B cell (primary cell): Measurements from ENCODE around the gene LDB3. TPM values are rescaled to one million over a fixed set of nuclear protein-coding genes. Genes with fewer than 3 reads are reported as not detected.

Source experiments
- ATAC-seq: fragments of 200-7000 bp; cut with Tn5 transposase; one replicate; pipeline ENCODE4 v1.10.0; 2021; ENCODE audit warnings: low read depth, mild to moderate bottlenecking, moderate number of reproducible peaks, moderate library complexity
- CTCF ChIA-PET: fragments of 350-600 bp; sonication (Branson Sonifier 250); formaldehyde crosslinking; loops from one replicate; lab custom pipeline; 2021; ENCODE audit warnings: antibody characterized with exemption, inconsistent platforms; lab: Charles Lee
- POLR2A ChIA-PET: fragments of 350-600 bp; sonication (Branson Sonifier 250); formaldehyde crosslinking; loops from one replicate; lab custom pipeline; 2021; ENCODE audit warnings: antibody characterized with exemption; lab: Charles Lee
- DNase-seq: peaks from one replicate; pipeline ENCODE4 v3.0.0; 2013
- H2AFZ ChIP-seq: 2 replicates; pipeline ENCODE4 v1.6.1; 2012; ENCODE audit warnings: mild to moderate bottlenecking, low read depth, low read length; ENCODE audit not compliant: insufficient read depth, poor library complexity, severe bottlenecking
- H3K27ac ChIP-seq, 2 donors: 1 replicate in 1 of 2; 2 replicates in 1 of 2; pipeline ENCODE4 v1.5.1; 2012 to 2013; ENCODE audit warnings: low read length in 2 of 2, mild to moderate bottlenecking in 2 of 2, moderate library complexity in 1 of 2
- H3K27me3 ChIP-seq, 4 experiments: fragments of 200-600 bp in 1 of 4; sonication (generic) in 1 of 4; replicated peaks in 1 of 4; 1 replicate in 2 of 4; 2 replicates in 2 of 4; pipeline versions ENCODE4 v1.6.1 to v1.7.0; 2013 to 2016; ENCODE audit warnings: low read length in 3 of 4, mild to moderate bottlenecking in 2 of 4, mixed read lengths in 1 of 4, moderate library complexity in 1 of 4; ENCODE audit not compliant: insufficient read depth in 4 of 4, control insufficient read depth in 3 of 4; ENCODE audit errors: control extremely low read depth in 1 of 4
- H3K36me3 ChIP-seq, 2 experiments: replicated peaks in 1 of 2; 1 replicate in 1 of 2; 2 replicates in 1 of 2; pipeline versions ENCODE4 v1.6.1 to v1.7.1; 2013; ENCODE audit warnings: low read length in 1 of 2; ENCODE audit not compliant: insufficient read depth in 2 of 2, control insufficient read depth in 1 of 2; ENCODE audit errors: control extremely low read depth in 1 of 2, extremely low read depth in 1 of 2
- H3K4me1 ChIP-seq, 2 donors: fragments of 200-600 bp in 1 of 2; sonication (generic) in 1 of 2; 1 replicate in 1 of 2; 2 replicates in 1 of 2; pipeline versions ENCODE4 v1.5.1 to v1.6.1; 2013 to 2017; ENCODE audit warnings: low read length in 2 of 2; ENCODE audit not compliant: control insufficient read depth in 2 of 2, insufficient read depth in 2 of 2
- H3K4me2 ChIP-seq: replicated peaks from 2 replicates; pipeline ENCODE3; 2012; ENCODE audit warnings: mild to moderate bottlenecking, low read depth, low read length; ENCODE audit not compliant: poor library complexity, severe bottlenecking
- H3K4me3 ChIP-seq, 5 experiments: fragments of 200-600 bp in 1 of 5; sonication (generic) in 1 of 5; 1 replicate in 3 of 5; 2 replicates in 2 of 5; pipeline versions ENCODE4 v1.5.1 to v1.7.0; 2011 to 2016; ENCODE audit warnings: low read length in 4 of 5, mild to moderate bottlenecking in 4 of 5, low read depth in 2 of 5, control low read depth in 1 of 5, moderate library complexity in 1 of 5; ENCODE audit not compliant: insufficient read depth in 1 of 5; ENCODE audit errors: control extremely low read depth in 1 of 5, extremely low read depth in 1 of 5
- H3K79me2 ChIP-seq: fragments of 200-600 bp; sonication (generic); one replicate; pipeline ENCODE4 v1.6.0; 2016; ENCODE audit warnings: low read length; ENCODE audit not compliant: control insufficient read depth, insufficient read depth
- H3K9ac ChIP-seq: fragments of 200-600 bp; sonication (generic); 2 replicates; pipeline ENCODE4 v1.6.1; 2017; ENCODE audit warnings: mild to moderate bottlenecking, low read length, moderate library complexity
- H3K9me3 ChIP-seq, 3 donors: one replicate each; pipeline versions ENCODE4 v1.6.1 to v1.7.1; 2013; ENCODE audit warnings: low read length in 2 of 3; ENCODE audit not compliant: control insufficient read depth in 2 of 3, insufficient read depth in 1 of 3; ENCODE audit errors: control extremely low read depth in 1 of 3
- H4K20me1 ChIP-seq: 2 replicates; pipeline ENCODE4 v1.6.0; 2012; ENCODE audit warnings: mild to moderate bottlenecking, low read length; ENCODE audit not compliant: insufficient read depth, control insufficient read depth, poor library complexity, severe bottlenecking
- H3K27ac Mint-ChIP-seq: one replicate; pipeline ENCODE4 v1.8.0; 2021; ENCODE audit warnings: mixed read lengths
- H3K27me3 Mint-ChIP-seq: one replicate; pipeline ENCODE4 v1.8.0; 2021; ENCODE audit warnings: mixed read lengths
- H3K4me1 Mint-ChIP-seq: one replicate; pipeline ENCODE4 v1.8.0; 2021; ENCODE audit warnings: mixed read lengths
- H3K4me3 Mint-ChIP-seq: one replicate; pipeline ENCODE4 v1.8.0; 2021; ENCODE audit warnings: mixed read lengths
- H3K9me3 Mint-ChIP-seq: one replicate; pipeline ENCODE4 v1.8.0; 2022; ENCODE audit warnings: mixed read lengths; ENCODE audit not compliant: insufficient read depth
- EZH2 ChIP-seq: IDR thresholded peaks from 2 replicates; pipeline ENCODE4 v1.6.1; 2012; ENCODE audit warnings: borderline replicate concordance, low read depth, mild to moderate bottlenecking, moderate library complexity, low read length; ENCODE audit not compliant: insufficient read depth, poor library complexity, severe bottlenecking
- WGBS: methylation state at CpG from one replicate; pipeline ENCODE4 v1.1.5; 2013; ENCODE audit warnings: missing lambda C conversion rate; ENCODE audit not compliant: insufficient coverage; 5-methylcytosine and 5-hydroxymethylcytosine counted together
- intact Hi-C: fragments of 100-400 bp; cut with micrococcal nuclease; formaldehyde crosslinking; loops from one replicate; pipeline ENCODE4 v1.10.0; 2022
- polyA plus RNA-seq: library from polyadenylated mRNA; depleted of rRNA; stranded (reverse); fragments of >200 nt; gene quantifications from 2 replicates; pipeline ENCODE4 v1.2.3, GENCODE V29; 2012
- total RNA-seq, 2 donors: library from RNA; stranded (reverse); fragments of 120-200 nt in 1 of 2; gene quantifications; 1 replicate in 1 of 2; 2 replicates in 1 of 2; pipeline versions ENCODE4 v1.2.3 to v1.2.4, GENCODE V29; 2013 to 2022
- TF ChIP-seq, protein P1 (sequence below): fragments of 200-600 bp; IDR thresholded peaks from one replicate; pipeline ENCODE4 v1.8.0; 2022; ENCODE audit warnings: antibody characterized with exemption, mild to moderate bottlenecking

LDB3 gene
- total and polyA plus RNA-seq, 2 donors (not counting 1 experiment from before 2014, with no cell fraction given): 0.01 to 0.07 TPM

- Mint-ChIP-seq H3K27me3 (peaks cover 5% of the 10 kb centered on the region), H3K27ac (no peak overlapping the region), H3K9me3 (no peaks in the 10 kb centered on the region), H3K4me3 (no peak overlapping the region), H3K4me1 (peaks cover 5% of the 10 kb centered on the region)
- DNase-seq (no peak), ATAC-seq (no peak)
- no peaks in the 10 kb centered on the region for H3K9me3 ChIP-seq
- H3K4me2 ChIP-seq: no peak overlapping the region
- 90% methylated on average over 6 of the region's 7 CpGs for WGBS
- no peaks in the 10 kb centered on the region for H3K36me3 ChIP-seq
- ChIA-PET POLR2A (no interaction called here), CTCF (interaction anchor here (1.0 to 7.4 kb wide), 3 partner anchors 10 to 207 kb away, joined by 4 to 68 read pairs (median 6); partner anchors contain the start of gene BMPR1A)
- H4K20me1 ChIP-seq: no peaks in the 10 kb centered on the region
- no peak overlapping the region for H2AFZ ChIP-seq
- peaks cover 0 to 2% (median 0%) of the 10 kb centered on the region in 4 experiments for H3K27me3 ChIP-seq
- TF ChIP-seq EZH2: no peak
- TF ChIP-seq, protein P1, sequence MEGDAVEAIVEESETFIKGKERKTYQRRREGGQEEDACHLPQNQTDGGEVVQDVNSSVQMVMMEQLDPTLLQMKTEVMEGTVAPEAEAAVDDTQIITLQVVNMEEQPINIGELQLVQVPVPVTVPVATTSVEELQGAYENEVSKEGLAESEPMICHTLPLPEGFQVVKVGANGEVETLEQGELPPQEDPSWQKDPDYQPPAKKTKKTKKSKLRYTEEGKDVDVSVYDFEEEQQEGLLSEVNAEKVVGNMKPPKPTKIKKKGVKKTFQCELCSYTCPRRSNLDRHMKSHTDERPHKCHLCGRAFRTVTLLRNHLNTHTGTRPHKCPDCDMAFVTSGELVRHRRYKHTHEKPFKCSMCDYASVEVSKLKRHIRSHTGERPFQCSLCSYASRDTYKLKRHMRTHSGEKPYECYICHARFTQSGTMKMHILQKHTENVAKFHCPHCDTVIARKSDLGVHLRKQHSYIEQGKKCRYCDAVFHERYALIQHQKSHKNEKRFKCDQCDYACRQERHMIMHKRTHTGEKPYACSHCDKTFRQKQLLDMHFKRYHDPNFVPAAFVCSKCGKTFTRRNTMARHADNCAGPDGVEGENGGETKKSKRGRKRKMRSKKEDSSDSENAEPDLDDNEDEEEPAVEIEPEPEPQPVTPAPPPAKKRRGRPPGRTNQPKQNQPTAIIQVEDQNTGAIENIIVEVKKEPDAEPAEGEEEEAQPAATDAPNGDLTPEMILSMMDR: no peak
- no peak overlapping the region for H3K4me3 ChIP-seq
- H3K27ac ChIP-seq: no peak overlapping the region
- no peak overlapping the region for H3K9ac ChIP-seq
- no peaks in the 10 kb centered on the region for H3K79me2 ChIP-seq
- intact Hi-C loops: loop anchor here (1.0 kb wide), 1 partner anchor 207 kb away; no protein-coding TSS in a partner anchor
- peaks cover 5 to 6% of the 10 kb centered on the region in 2 donors for H3K4me1 ChIP-seq
Observed at GRCh38 chr10:86692664-86693063, 24.4 kb downstream of the LDB3 start.

- POLR2A ChIA-PET: no interaction called here
- no peak overlapping the region for H2AFZ ChIP-seq
- H3K79me2 ChIP-seq: no peaks in the 10 kb centered on the region
- DNase-seq: no peak
- Mint-ChIP-seq H3K4me1 (peaks cover 4% of the 10 kb centered on the region), H3K27ac (no peak overlapping the region), H3K9me3 (no peaks in the 10 kb centered on the region), H3K4me3 (no peak overlapping the region), H3K27me3 (peaks cover 5% of the 10 kb centered on the region)
- no peaks in the 10 kb centered on the region for H3K27me3 ChIP-seq
- no peaks in the 10 kb centered on the region for H3K36me3 ChIP-seq
- H3K4me3 ChIP-seq: no peak overlapping the region
- no peak for ATAC-seq
- intact Hi-C loops: loop anchor here (1.0 kb wide), 1 partner anchor 206 kb away; no protein-coding TSS in a partner anchor
- H3K4me1 ChIP-seq: peaks cover 4 to 5% of the 10 kb centered on the region in 2 donors
- H3K9ac ChIP-seq: no peak overlapping the region
- no peaks in the 10 kb centered on the region for H4K20me1 ChIP-seq
- WGBS: 100% methylated on average over 2 of the region's 2 CpGs
- CTCF ChIA-PET: interaction anchor here (0.6 to 7.4 kb wide), 10 partner anchors 10 to 293 kb away, joined by 3 to 68 read pairs (median 4); partner anchors contain the start of gene BMPR1A
- no peak overlapping the region for H3K4me2 ChIP-seq
- H3K9me3 ChIP-seq: no peaks in the 10 kb centered on the region
- TF ChIP-seq EZH2: no peak
- TF ChIP-seq, protein P1: no peak
- H3K27ac ChIP-seq: no peak overlapping the region
Observed at GRCh38 chr10:86693275-86693674, 25.0 kb downstream of the LDB3 start.
